ENCODE measurements around the gene ZSWIM5. TPM values are rescaled to one million over a fixed set of nuclear protein-coding genes. Genes with fewer than 3 reads are reported as not detected.

ZSWIM5 gene
- total and polyA plus RNA-seq, 9 of the 15 experiments (the other 6 are each of a cell fraction or from before 2014, with no cell fraction given) = under 0.01 to 0.07 (median 0.03) TPM; not detected in 3

- TF ChIP-seq, protein P1, sequence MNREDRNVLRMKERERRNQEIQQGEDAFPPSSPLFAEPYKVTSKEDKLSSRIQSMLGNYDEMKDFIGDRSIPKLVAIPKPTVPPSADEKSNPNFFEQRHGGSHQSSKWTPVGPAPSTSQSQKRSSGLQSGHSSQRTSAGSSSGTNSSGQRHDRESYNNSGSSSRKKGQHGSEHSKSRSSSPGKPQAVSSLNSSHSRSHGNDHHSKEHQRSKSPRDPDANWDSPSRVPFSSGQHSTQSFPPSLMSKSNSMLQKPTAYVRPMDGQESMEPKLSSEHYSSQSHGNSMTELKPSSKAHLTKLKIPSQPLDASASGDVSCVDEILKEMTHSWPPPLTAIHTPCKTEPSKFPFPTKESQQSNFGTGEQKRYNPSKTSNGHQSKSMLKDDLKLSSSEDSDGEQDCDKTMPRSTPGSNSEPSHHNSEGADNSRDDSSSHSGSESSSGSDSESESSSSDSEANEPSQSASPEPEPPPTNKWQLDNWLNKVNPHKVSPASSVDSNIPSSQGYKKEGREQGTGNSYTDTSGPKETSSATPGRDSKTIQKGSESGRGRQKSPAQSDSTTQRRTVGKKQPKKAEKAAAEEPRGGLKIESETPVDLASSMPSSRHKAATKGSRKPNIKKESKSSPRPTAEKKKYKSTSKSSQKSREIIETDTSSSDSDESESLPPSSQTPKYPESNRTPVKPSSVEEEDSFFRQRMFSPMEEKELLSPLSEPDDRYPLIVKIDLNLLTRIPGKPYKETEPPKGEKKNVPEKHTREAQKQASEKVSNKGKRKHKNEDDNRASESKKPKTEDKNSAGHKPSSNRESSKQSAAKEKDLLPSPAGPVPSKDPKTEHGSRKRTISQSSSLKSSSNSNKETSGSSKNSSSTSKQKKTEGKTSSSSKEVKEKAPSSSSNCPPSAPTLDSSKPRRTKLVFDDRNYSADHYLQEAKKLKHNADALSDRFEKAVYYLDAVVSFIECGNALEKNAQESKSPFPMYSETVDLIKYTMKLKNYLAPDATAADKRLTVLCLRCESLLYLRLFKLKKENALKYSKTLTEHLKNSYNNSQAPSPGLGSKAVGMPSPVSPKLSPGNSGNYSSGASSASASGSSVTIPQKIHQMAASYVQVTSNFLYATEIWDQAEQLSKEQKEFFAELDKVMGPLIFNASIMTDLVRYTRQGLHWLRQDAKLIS (CRISPR knock-in tag; IDR thresholded peaks at IDR 0.05) = no peak
- no peak for TF ChIP-seq BRF1 (IDR thresholded peaks at IDR 0.05; ENCODE audit: borderline replicate concordance, extremely low read depth, insufficient read length)
- no peak for TF ChIP-seq ZC3H8 (IDR thresholded peaks at IDR 0.05)
- TF ChIP-seq SRSF9 (IDR thresholded peaks at IDR 0.05; ENCODE audit: borderline replicate concordance, low read depth, low read length) = no peak
- TF ChIP-seq RBM17 (IDR thresholded peaks at IDR 0.05; ENCODE audit: borderline replicate concordance, low read depth, low read length) = no peak
- peak; percentile 39; the same call in 1 of the 2 replicates for TF ChIP-seq L3MBTL2 (IDR thresholded peaks at IDR 0.05)
- no peak for TF ChIP-seq XRCC3 (IDR thresholded peaks at IDR 0.05)
- TF ChIP-seq MCM7 (IDR thresholded peaks at IDR 0.05) = no peak
- TF ChIP-seq TEAD1 (CRISPR knock-in tag; IDR thresholded peaks at IDR 0.05) = peak in 1 of 2 experiments; percentile 52; a peak in 1 of 4 replicates
- TF ChIP-seq BACH1 (tag; IDR thresholded peaks at IDR 0.05) = no peak
- TF ChIP-seq RFX7 (CRISPR knock-in tag; IDR thresholded peaks at IDR 0.05) = no peak
- no peak for TF ChIP-seq ZNF511 (CRISPR knock-in tag; IDR thresholded peaks at IDR 0.05)
- no peak for TF ChIP-seq RREB1 (CRISPR knock-in tag; IDR thresholded peaks at IDR 0.05)
- TF ChIP-seq GTF2A2 (tag; IDR thresholded peaks at IDR 0.05) = 0 out of 2 replicates have a peak, but pooled peaks have one; percentile 42
- TF ChIP-seq SMAD3 (CRISPR knock-in tag; conservative IDR thresholded peaks at IDR 0.05) = no peak
- TF ChIP-seq PTTG1 (tag; IDR thresholded peaks at IDR 0.05; ENCODE audit: low read depth) = no peak
- no peak for TF ChIP-seq MEF2A (IDR thresholded peaks at IDR 0.05; ENCODE audit: control insufficient read depth, low read depth, low read length)
These were observed 195.3 kb downstream of the ZSWIM5 start, which contains the start of gene HECTD3 (continued) for GRCh38 chr1:45010855-45011811.
